SK-N-MC (cell line): ENCODE results near the gene AHSG.
A peak's percentile ranks its signal among the peaks of the same experiment; 100 is the strongest.

Experiments
- DNase-seq: peaks from one replicate; pipeline ENCODE4 v3.0.0-alpha.2; 2011; ENCODE audit warnings: low read depth, low spot score
- H3K27ac ChIP-seq: fragments of 200-600 bp; sonication (generic); 2 replicates; pipeline ENCODE4 v1.5.1; 2016; ENCODE audit warnings: mixed run types
- H3K36me3 ChIP-seq: fragments of 200-600 bp; sonication (generic); 2 replicates; pipeline ENCODE4 v1.6.1; 2017; ENCODE audit warnings: antibody characterized with exemption, low read length, mixed read lengths; ENCODE audit not compliant: insufficient read depth
- H3K4me3 ChIP-seq: fragments of 200-600 bp; sonication (generic); 2 replicates; pipeline ENCODE4 v1.5.1; 2016
- H3K9ac ChIP-seq: fragments of 200-600 bp; sonication (generic); 2 replicates; pipeline ENCODE4 v1.8.0; 2017; ENCODE audit warnings: mixed run types, mixed read lengths; ENCODE audit not compliant: insufficient read length
- H3K9me3 ChIP-seq: fragments of 200-600 bp; sonication (generic); 2 replicates; pipeline ENCODE4 v1.6.1; 2017; ENCODE audit warnings: low read depth, mild to moderate bottlenecking, antibody characterized with exemption, low read length, moderate library complexity, mixed read lengths
- EZH2 ChIP-seq: fragments of 200-600 bp; sonication (generic); IDR thresholded peaks from one replicate; pipeline ENCODE4 v1.6.1; 2017; ENCODE audit warnings: antibody characterized with exemption
- FOXP2 ChIP-seq: optimal IDR thresholded peaks from 2 replicates; pipeline ENCODE3; 2011; ENCODE audit warnings: mild to moderate bottlenecking, moderate library complexity; ENCODE audit not compliant: insufficient read depth; ENCODE audit errors: extremely low read length, control extremely low read depth
- POLR2AphosphoS5 ChIP-seq: IDR thresholded peaks from 2 replicates; pipeline ENCODE4 v1.6.1; 2012; ENCODE audit warnings: mild to moderate bottlenecking, low read depth, low read length, borderline replicate concordance

The AHSG gene

GRCh38 chr3:186608624-186609215 lies 4.1 kb upstream of the AHSG start:
- TF ChIP-seq EZH2 (no peak), POLR2AphosphoS5 (no peak), FOXP2 (no peak)
- H3K9me3 ChIP-seq: no peaks in the 10 kb centered on the region
- no peak overlapping the region for H3K27ac ChIP-seq
- H3K9ac ChIP-seq: no peak overlapping the region
- H3K4me3 ChIP-seq: no peak overlapping the region
- no peak for DNase-seq
- H3K36me3 ChIP-seq: no peaks in the 10 kb centered on the region

- Histone ChIP-seq H3K27ac (no peak overlapping the region), H3K9ac (no peak overlapping the region), H3K36me3 (no peaks in the 10 kb centered on the region), H3K9me3 (no peaks in the 10 kb centered on the region), H3K4me3 (no peak overlapping the region)
- TF ChIP-seq FOXP2: no peak
- TF ChIP-seq POLR2AphosphoS5: no peak
- no peak for TF ChIP-seq EZH2
- DNase-seq: no peak
These were observed 3.5 kb upstream of the AHSG start for GRCh38 chr3:186609247-186609868.

GRCh38 chr3:186612065-186612464 lies 795 bp upstream of the AHSG start:
- no peak for TF ChIP-seq POLR2AphosphoS5
- no peak for TF ChIP-seq EZH2
- no peak for TF ChIP-seq FOXP2

GRCh38 chr3:186613637-186614265 lies 891 bp downstream of the AHSG start:
- H3K9ac ChIP-seq: peak overlapping the region; percentile 29
- peak; percentile 97 for DNase-seq
- TF ChIP-seq EZH2: no peak
- TF ChIP-seq FOXP2: no peak
- TF ChIP-seq POLR2AphosphoS5: no peak; the same call in 1 of the 2 replicates
- H3K9me3 ChIP-seq: no peaks in the 10 kb centered on the region
- peak overlapping the region; percentile 75 for H3K4me3 ChIP-seq
- peak overlapping the region; percentile 79 for H3K27ac ChIP-seq
- no peaks in the 10 kb centered on the region for H3K36me3 ChIP-seq

More at GRCh38 chr3:186612065-186612464, 795 bp upstream of the AHSG start:
- Histone ChIP-seq H3K27ac (no peak overlapping the region), H3K4me3 (no peak overlapping the region), H3K36me3 (no peaks in the 10 kb centered on the region), H3K9ac (no peak overlapping the region), H3K9me3 (no peaks in the 10 kb centered on the region)
- DNase-seq: no peak

- DNase-seq: no peak
- Histone ChIP-seq H3K9me3 (no peaks in the 10 kb centered on the region), H3K36me3 (no peaks in the 10 kb centered on the region), H3K27ac (peak overlapping the region; percentile 79), H3K9ac (peak overlapping the region; percentile 29), H3K4me3 (peak overlapping the region; percentile 75)
- no peak for TF ChIP-seq EZH2
- TF ChIP-seq FOXP2: no peak
- no peak for TF ChIP-seq POLR2AphosphoS5
These were observed 1.4 kb downstream of the AHSG start for GRCh38 chr3:186614266-186614596.

GRCh38 chr3:186614597-186615483 lies 2.0 kb downstream of the AHSG start:
- H3K9ac ChIP-seq: peak overlapping the region; percentile 29
- no peaks in the 10 kb centered on the region for H3K9me3 ChIP-seq
- peak; percentile 74 for DNase-seq
- peak overlapping the region; percentile 75 for H3K4me3 ChIP-seq
- no peaks in the 10 kb centered on the region for H3K36me3 ChIP-seq
- TF ChIP-seq POLR2AphosphoS5 (no peak), FOXP2 (no peak), EZH2 (no peak)
- peak overlapping the region; percentile 79 for H3K27ac ChIP-seq

- TF ChIP-seq FOXP2 (no peak), EZH2 (no peak), POLR2AphosphoS5 (no peak)
- DNase-seq: no peak
- no peak overlapping the region for H3K27ac ChIP-seq
- H3K36me3 ChIP-seq: no peaks in the 10 kb centered on the region
- H3K9ac ChIP-seq: no peak overlapping the region
- no peak overlapping the region for H3K4me3 ChIP-seq
- no peaks in the 10 kb centered on the region for H3K9me3 ChIP-seq
These were observed 3.4 kb downstream of the AHSG start for GRCh38 chr3:186616299-186616617.

GRCh38 chr3:186617036-186617946 lies 4.4 kb downstream of the AHSG start:
- Histone ChIP-seq H3K36me3 (no peaks in the 10 kb centered on the region), H3K27ac (no peak overlapping the region), H3K9ac (no peak overlapping the region), H3K9me3 (no peaks in the 10 kb centered on the region), H3K4me3 (peak overlapping the region; percentile 70)
- DNase-seq: peak; percentile 100
- no peak for TF ChIP-seq EZH2
- peak; percentile 54; the same call in 1 of the 2 replicates for TF ChIP-seq POLR2AphosphoS5
- TF ChIP-seq FOXP2: peak; percentile 5
